Cardiac septum (tissue), 1 donor: Measurements from ENCODE around the gene ZNF521. TPM values are rescaled to one million over a fixed set of nuclear protein-coding genes. Genes with fewer than 3 reads are reported as not detected.

ENCODE experiments used
- DNase-seq: peaks from one replicate; pipeline ENCODE4 v3.0.0-alpha.2; 2020; ENCODE audit warnings: low spot score
- intact Hi-C: fragments of 100-400 bp; cut with DNase I; formaldehyde crosslinking; loops from one replicate; pipeline ENCODE4 v1.14.0; 2022
- total RNA-seq: library from RNA; stranded (reverse); fragmentation: NEBNext Ultra II Directional; extraction: Animal tissue kit (Norgen Biotek cat#: 25700); gene quantifications from one replicate; pipeline ENCODE4 v1.2.1, GENCODE V29; 2021
- donor health status: DM: no; HTN: no; CAD: no.

ZNF521 gene
- total RNA-seq, 1 donor from 2014 or later = 15.4 TPM

DNA sequence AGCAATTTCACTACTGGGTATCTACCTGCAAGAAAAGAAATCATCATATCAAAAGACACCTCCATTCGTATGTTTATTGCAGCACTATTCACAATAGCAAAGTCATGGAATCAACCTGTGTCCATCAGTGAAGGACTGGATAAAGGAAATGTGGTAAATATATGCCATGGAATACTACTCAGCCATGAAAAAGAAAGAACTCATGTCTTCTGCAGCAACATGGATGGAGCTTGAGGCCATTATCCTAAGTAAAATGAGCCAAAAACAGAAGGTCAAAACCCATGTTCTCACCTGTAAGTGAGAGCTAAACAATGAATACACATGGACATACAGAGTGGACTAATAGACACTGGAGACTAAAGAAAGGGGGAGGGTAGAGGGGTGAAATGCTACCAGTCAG, 322.2 kb downstream of the ZNF521 start:
- no peak for DNase-seq
- intact Hi-C loops = no loop called here

DNA sequence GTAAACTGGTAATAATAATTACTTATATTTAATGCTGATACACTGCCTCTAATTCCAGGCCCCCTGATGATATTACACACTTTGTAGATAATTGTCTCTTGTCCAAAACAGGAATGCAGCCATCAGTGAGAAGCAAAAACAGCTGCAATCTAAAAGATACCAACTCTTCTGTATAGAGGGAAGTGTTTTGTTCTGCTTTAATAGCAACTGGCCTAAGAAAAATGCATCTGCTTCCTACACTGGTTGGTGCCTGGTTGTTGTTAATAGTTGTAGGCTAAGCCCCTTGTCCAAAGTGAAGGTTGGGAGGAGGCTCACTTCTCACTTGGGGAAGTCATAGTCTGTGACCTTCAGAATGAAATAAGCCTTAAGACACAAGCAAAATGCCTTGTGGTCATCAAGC, 332.0 kb downstream of the ZNF521 start:
- DNase-seq = no peak
- intact Hi-C loops = no loop called here

DNA sequence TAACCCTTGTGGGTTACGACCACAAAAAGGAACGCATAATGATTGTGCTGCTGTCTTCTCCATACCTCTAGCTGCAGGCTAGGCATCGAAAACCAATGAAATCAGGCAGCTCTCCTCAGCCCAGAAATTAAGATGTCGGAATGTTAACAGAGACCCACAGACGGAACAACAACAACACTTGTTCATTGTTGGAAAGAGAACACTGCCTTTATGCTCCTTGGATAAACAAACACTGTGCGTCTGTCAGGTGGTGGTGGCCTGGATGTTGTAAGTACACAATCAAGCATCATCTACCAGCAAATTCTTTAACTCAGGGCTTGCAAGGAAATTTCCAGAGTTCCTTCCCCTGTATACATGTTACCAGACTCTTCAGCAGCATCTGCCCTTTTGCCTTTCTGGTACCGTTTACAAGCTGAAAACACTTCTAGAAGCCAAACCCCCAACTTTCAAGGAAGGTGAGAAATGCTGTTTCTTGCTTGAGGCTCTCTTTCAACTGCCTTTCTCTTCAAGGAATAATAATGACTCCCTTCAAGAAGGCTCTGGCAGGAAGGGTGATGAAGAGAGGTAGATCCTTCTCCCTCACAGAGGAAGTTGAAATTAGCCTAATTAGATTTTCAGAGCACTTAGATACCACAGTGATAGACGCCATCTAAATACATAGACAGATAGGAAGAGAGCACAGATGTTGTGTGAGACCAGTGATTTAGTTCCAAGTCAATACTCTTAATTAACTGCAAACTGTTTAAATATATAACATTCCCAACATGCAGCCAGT, 332.7 kb downstream of the ZNF521 start:
- intact Hi-C loops = no loop called here

DNA sequence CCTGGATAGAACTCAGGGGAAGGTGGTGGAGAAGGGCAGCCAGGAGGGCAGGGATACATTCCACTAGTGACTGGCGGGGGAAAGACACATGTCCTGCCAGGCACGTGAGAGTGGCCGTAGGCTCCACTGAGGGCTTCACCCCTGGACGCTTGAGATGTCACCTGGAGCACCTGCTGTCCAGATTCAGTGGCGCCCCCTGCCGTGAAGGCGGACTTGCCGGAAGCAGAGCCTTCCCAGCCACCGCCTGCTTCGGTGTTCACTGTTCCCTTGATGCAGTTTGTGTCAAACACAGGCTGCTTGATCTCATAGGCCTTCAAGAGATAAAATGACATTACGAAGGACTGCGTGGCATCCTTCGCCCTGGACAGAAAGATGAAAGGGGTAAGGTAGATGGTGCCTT, 335.3 kb downstream of the ZNF521 start:
- no peak for DNase-seq
- intact Hi-C loops = no loop called here

More for the DNA sequence above, 332.7 kb downstream of the ZNF521 start:
- DNase-seq = no peak

DNA sequence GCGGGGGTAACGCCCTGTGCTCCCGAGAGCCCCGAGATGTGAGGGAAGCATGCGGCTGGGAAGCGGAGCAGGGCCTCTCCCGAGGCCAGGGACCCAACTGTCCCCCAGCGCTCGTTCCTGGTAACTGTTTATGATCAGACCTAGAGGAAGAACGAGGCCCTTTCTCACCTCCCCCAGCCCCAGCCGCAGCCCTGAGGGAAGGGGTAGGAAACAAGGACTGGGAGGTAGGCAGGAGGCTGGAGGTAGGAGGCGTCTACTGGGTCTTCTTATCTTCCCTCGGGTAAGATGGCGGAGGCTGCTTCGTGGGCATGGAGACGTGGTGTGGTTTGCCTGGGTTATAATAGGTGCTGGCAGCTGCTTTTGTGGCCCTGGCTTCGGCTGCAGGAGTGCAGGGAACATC, 335.8 kb downstream of the ZNF521 start:
- intact Hi-C loops = no loop called here
- no peak for DNase-seq
